HepG2 (cell line): Measurements from ENCODE around the gene ZSCAN31. TPM values are rescaled to one million over a fixed set of nuclear protein-coding genes. Genes with fewer than 3 reads are reported as not detected.

Experiments
- ATF5 ChIP-seq: sonication (generic); formaldehyde crosslinking; IDR thresholded peaks from 2 replicates; pipeline ENCODE4 v1.4.0; 2020; ENCODE audit warnings: mild to moderate bottlenecking, low read depth, missing genetic modification reagents
- HDAC2 ChIP-seq: sonication (generic); formaldehyde crosslinking; IDR thresholded peaks from 2 replicates; pipeline ENCODE4 v1.4.0; 2020; ENCODE audit warnings: missing genetic modification reagents
- HHEX ChIP-seq: IDR thresholded peaks from 2 replicates; pipeline ENCODE4 v1.6.1; 2016; ENCODE audit warnings: control low read depth
- HOMEZ ChIP-seq: IDR thresholded peaks from 2 replicates; pipeline ENCODE4 v1.6.1; 2016; ENCODE audit warnings: low read depth
- HOXA5 ChIP-seq: sonication (generic); formaldehyde crosslinking; IDR thresholded peaks from 2 replicates; pipeline ENCODE4 v1.4.0; 2020; ENCODE audit warnings: missing genetic modification reagents
- PATZ1 ChIP-seq: sonication (generic); formaldehyde crosslinking; IDR thresholded peaks from 2 replicates; pipeline ENCODE4 v1.4.0; 2020; ENCODE audit warnings: missing genetic modification reagents
- PHF8 ChIP-seq: sonication (generic); formaldehyde crosslinking; IDR thresholded peaks from 2 replicates; pipeline ENCODE4 v1.5.0; 2020; ENCODE audit warnings: missing genetic modification reagents
- PLSCR1 ChIP-seq: sonication (generic); formaldehyde crosslinking; IDR thresholded peaks from 2 replicates; pipeline ENCODE4 v1.5.0; 2020; ENCODE audit warnings: missing genetic modification reagents, mild to moderate bottlenecking, borderline replicate concordance
- SIN3A ChIP-seq: IDR thresholded peaks from 2 replicates; pipeline ENCODE4 v1.6.1; 2011; ENCODE audit warnings: low read depth, mild to moderate bottlenecking, control low read depth, low read length, borderline replicate concordance
- TIGD3 ChIP-seq: sonication (generic); formaldehyde crosslinking; IDR thresholded peaks from 2 replicates; pipeline ENCODE4 v1.5.1; 2020; ENCODE audit warnings: mild to moderate bottlenecking, missing genetic modification reagents, borderline replicate concordance
- ZNF253 ChIP-seq: sonication (generic); formaldehyde crosslinking; IDR thresholded peaks from 2 replicates; pipeline ENCODE4 v1.8.0; 2022; ENCODE audit warnings: mild to moderate bottlenecking, missing genetic modification reagents, borderline replicate concordance
- ZNF546 ChIP-seq: sonication (generic); formaldehyde crosslinking; conservative IDR thresholded peaks from 2 replicates; pipeline ENCODE4 v1.8.1; 2023; ENCODE audit warnings: mild to moderate bottlenecking, missing genetic modification reagents
- ZNF549 ChIP-seq: sonication (generic); formaldehyde crosslinking; IDR thresholded peaks from 2 replicates; pipeline ENCODE4 v1.5.0; 2020; ENCODE audit warnings: missing genetic modification reagents
- ZNF687 ChIP-seq: sonication (generic); formaldehyde crosslinking; IDR thresholded peaks from 2 replicates; pipeline ENCODE4 v1.5.1; 2020; ENCODE audit warnings: mild to moderate bottlenecking, missing genetic modification reagents, moderate library complexity
- ZNF749 ChIP-seq: sonication (generic); formaldehyde crosslinking; IDR thresholded peaks from 2 replicates; pipeline ENCODE4 v1.8.0; 2022; ENCODE audit warnings: mild to moderate bottlenecking, missing genetic modification reagents, moderate library complexity, borderline replicate concordance
- ZNF766 ChIP-seq: sonication (generic); formaldehyde crosslinking; IDR thresholded peaks from 2 replicates; pipeline ENCODE4 v1.5.0; 2020; ENCODE audit warnings: missing genetic modification reagents, borderline replicate concordance
- ZNF770 ChIP-seq: sonication (generic); formaldehyde crosslinking; IDR thresholded peaks from 2 replicates; pipeline ENCODE4 v1.5.0; 2020; ENCODE audit warnings: mild to moderate bottlenecking, missing genetic modification reagents
- polyA plus RNA-seq, 8 experiments: library from polyadenylated mRNA; depleted of rRNA in 3 of 8; stranded (reverse) in 7 of 8; unstranded in 1 of 8; fragments of >200 nt; fragmentation: Illumina TruSeq in 4 of 8; extraction: Trizol in 4 of 8; gene quantifications; 2 replicates each; pipeline versions ENCODE4 v1.2.1 to v1.2.3, GENCODE V29; 2011 to 2016; ENCODE audit warnings: low read depth in 4 of 8, missing spikeins in 1 of 8, mixed read lengths in 1 of 8; ENCODE audit not compliant: insufficient read depth in 1 of 8
- total RNA-seq, 5 experiments: library from RNA; depleted of rRNA; stranded (reverse); fragments of >200 nt; fragmentation: Illumina TruSeq; extraction: Trizol; gene quantifications; 2 replicates each; pipeline ENCODE4 v1.2.3, GENCODE V29; 2016; ENCODE audit warnings: low read depth in 1 of 5

Gene ZSCAN31
- total and polyA plus RNA-seq, 2 of the 13 experiments (the other 11 are each of a cell fraction or from before 2014, with no cell fraction given), result 5.3 to 6.2 TPM

- TF ChIP-seq HOMEZ (peak; percentile 82), PLSCR1 (CRISPR knock-in tag) (no peak), ZNF749 (CRISPR knock-in tag) (no peak), PATZ1 (CRISPR knock-in tag) (peak; percentile 43; the same call in 1 of the 2 replicates), ZNF770 (CRISPR knock-in tag) (0 out of 2 replicates have a peak, but pooled peaks have one; percentile 12), ZNF766 (CRISPR knock-in tag) (no peak), ZNF546 (CRISPR knock-in tag) (no peak), TIGD3 (no peak), HOXA5 (CRISPR knock-in tag) (no peak), ZNF549 (no peak), HDAC2 (CRISPR knock-in tag) (peak; percentile 89; the same call in 1 of the 2 replicates), SIN3A (0 out of 2 replicates have a peak, but pooled peaks have one; percentile 26), HHEX (CRISPR knock-in tag) (no peak), ATF5 (CRISPR knock-in tag) (no peak), PHF8 (CRISPR knock-in tag) (no peak), ZNF687 (CRISPR knock-in tag) (no peak), ZNF253 (no peak)
Measured at GRCh38 chr6:28345201-28345600, 9.3 kb upstream of the ZSCAN31 start (continued).
